GM18858 (cell line): ENCODE results near the gene DHRS13.
"Not testable (repeated sequence)": the region's sequence is repeated elsewhere in the genome, so short reads cannot be mapped to it uniquely, and the experiment has no call there.

Experiments
- ATAC-seq: cut with Tn5 transposase; IDR thresholded peaks from one replicate; pipeline ENCODE4 v1.9.1; 2021; ENCODE audit not compliant: unreplicated experiment

Gene DHRS13

DNA sequence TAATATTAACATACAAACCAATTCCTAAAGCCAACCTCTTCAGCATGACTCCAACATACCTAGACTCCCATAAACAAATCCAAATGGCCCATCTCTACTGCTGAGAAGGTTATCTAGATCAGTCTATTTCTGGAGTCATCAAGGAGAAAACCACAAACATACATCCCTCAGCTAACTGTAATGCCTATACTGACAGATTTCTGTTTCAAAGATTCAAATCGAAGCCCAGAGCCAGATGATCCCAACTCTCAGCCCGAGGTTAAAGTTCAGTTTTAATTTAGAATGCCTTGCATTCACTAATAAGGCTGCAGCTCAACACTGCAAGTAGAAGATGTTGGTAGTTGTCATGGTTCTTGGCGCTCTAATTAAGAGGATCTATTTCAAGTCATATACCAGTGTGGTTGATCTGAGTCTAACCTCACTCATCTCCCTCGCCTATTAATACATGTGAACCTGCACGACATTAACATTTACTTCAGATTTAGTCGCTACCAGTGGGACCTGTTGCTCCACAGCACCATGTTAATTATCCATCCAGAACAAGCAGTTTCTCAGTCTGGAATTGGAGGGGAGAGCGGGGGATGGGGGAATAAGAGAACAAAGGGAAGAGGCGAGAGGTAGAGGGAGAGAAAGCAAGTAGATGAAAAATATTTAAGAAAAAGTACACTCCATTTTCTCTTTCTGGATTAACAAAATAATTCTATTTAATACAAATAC, 33.0 kb upstream of the DHRS13 start:
- ATAC-seq = no peak

DNA sequence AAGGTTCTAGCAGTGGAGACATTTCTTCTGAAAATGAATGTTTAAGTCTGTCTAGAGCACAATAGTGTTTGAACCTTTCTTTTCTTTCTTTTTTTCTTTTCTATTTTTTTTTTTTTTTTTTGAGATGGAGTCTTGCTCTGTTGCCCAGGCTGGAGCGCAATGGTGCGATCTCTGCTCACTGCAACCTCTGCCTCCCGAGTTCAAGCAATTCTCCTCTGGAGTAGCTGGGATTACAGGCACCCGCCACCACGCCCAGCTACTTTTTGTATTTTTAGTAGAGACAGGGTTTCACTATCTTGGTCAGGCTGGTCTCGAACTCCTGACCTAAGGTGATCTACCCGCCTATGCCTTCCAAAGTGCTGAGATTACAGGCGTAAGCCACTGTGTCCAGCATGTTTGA, 31.6 kb upstream of the DHRS13 start:
- ATAC-seq = not testable (repeated sequence)

DNA sequence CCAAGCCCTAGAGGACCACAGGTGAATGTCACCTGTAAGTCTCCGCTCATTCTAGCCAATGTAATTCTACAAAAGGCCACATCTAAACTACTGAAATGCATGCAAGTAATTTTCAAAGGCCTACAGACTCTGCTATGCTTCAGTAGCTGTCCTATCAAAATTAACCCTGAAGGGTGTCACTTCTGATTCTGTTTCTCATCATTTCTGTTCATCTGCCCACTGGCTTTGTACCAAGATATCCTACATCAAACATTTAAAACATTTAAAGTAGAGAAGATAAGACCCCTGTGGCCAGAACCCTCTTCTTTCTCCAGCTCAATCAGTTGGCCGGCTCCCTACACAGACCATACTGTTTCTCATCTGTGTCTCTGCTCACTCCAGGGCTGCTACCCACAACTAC, 26.9 kb upstream of the DHRS13 start:
- ATAC-seq = no peak

DNA sequence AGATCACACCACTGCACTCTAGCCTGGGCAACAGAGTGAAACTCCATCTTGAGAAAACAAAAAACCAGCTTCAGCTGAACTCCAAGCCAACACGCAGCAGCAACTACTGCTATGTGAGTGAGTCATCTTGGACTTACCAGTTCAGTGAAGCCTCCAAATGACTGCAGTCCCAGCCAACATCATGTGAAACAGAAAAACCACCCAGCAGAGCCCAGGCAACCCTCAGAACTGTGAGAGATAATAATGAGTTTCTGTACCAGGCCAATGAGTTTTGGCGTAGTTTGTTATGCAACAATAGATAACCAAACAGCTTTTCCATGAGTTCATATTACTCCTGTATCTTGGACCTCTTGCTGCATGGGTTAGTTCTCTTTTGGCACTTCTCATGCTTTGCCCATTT, 25.2 kb upstream of the DHRS13 start:
- no peak for ATAC-seq

DNA sequence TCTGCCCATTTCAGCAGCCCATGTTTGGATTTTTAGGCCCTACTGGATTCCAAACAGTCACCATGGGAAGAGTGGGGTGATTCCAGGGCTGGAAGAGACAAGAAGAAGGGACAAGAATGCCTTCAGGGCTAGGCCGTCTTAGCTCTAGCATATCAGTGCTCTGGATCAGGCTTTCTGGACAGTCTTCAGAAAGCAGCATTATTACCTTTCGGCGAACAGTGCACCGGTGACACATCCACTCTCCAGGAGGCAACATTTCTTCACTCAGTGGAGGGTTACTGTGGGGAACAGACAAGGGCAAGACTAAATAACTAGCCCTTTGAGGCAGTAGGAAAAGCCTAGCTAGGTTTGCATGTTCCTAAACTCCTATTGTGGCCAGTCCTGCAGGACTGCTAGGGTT, 23.9 kb upstream of the DHRS13 start:
- ATAC-seq = no peak

DNA sequence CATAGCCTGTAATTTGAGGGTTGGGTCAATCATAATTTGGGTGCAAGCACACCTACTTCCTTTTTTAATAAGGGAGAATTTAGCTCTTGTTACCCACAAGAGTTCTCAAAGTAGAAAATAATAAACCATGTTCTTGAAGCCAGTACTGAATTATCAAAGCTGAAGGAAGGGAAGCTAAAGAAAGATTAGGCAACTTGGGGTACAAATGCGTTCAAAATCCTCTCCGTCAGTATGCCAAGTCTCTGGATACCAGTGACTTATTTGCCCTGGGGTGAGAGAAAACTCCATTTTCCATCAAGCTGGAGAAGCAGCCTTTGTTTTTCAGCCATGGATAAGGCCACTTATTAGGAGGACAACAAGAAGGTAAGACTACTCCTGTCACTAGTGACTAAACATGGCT, 23.5 kb upstream of the DHRS13 start:
- no peak for ATAC-seq

DNA sequence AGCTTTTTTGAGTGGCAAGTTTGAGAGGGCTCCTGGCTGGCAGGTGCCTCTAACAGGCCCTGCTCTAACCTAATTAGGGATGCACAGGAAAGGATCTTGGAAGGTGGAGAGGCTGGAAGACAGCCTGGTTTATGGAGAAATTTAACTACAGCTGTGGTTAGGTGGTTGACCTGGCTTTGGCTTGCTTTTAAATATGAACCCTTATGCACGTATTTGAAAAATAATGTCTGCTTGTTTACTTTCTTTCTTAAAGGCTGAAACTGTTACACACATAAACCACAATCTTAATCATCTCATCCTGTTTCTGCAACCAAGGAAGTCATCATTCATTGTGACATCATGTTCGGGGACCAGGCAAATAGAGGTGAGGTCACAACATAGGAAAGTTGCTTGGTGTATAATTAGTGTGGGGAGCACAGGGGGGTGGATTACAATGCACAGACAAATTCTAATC, 23.1 kb upstream of the DHRS13 start:
- no peak for ATAC-seq

DNA sequence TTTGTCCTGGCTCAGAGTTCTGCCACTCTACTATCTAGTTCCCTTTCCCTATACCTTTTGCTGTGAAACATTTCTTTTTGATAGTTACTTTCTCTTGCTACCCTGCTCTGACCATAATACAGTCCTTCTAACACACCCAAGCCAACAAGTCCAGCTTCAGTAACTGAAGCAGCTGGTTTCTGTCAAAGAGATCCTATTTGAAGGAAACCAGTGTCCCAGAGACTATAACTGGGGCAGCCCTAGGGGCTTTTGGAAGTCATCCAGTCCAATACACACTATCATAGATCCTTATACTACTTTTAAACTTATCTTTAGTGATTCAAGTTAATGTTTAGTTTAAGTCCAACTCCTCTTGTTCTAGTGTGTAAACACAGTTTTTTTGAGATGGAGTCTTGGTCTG, 17.3 kb upstream of the DHRS13 start:
- ATAC-seq = no peak

DNA sequence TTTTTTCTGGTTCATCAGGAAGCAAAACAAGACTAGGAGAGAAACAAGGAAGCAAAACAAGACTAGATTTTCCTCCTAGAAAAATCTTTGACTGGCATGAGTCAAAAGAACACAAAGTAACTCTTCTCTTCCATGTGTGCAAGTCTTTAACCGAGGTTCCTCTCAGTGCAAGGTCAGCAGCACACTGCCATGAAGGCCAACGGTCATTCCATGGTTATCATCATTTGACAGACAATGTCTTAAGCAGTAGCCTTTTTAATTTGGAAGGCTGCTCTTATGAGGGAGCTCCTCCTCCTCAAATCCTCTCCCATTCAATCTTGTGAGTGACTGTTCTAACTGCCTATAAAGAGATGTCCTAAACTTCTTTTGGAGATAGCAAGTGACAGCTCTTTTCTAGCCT, 15.4 kb upstream of the DHRS13 start:
- ATAC-seq = no peak

DNA sequence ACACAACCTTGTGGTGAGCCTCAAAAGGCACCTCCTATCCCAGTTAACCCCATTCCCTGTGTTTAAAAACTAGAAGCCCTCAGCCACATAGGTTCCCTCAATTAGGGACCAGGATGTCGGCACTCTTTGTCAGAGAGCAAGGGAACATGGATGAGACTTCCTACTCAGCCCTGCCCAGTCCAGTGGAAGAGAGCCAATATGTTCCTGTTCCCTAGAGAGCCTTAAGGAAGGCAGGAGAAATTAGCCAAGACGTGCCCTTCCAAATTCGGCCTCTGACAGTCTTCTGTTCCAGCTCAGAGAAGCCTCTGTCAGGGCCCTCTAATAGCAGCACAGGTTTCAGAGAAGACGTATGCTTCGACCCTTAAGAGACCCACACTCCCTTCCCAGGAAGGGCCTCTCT, 14.6 kb upstream of the DHRS13 start:
- no peak for ATAC-seq

DNA sequence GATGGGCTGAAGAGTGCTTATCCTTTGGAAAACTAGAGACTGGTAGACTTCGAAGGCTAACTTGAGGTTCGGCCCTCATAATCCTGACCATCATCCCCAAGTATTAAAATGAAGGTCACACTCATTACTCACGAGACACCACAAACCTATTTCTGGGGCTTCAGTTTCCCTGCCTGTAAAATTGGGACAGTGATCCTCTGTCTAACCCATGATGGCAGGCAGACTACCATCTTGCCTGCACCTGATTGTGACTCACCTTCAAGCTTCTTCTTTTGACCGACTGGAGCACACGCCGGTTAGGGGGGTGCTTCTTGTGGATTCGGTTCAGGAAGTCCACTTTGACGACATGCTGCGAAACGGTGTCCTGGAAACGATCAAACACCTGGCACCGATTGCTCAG, 14.2 kb upstream of the DHRS13 start:
- ATAC-seq = no peak

DNA sequence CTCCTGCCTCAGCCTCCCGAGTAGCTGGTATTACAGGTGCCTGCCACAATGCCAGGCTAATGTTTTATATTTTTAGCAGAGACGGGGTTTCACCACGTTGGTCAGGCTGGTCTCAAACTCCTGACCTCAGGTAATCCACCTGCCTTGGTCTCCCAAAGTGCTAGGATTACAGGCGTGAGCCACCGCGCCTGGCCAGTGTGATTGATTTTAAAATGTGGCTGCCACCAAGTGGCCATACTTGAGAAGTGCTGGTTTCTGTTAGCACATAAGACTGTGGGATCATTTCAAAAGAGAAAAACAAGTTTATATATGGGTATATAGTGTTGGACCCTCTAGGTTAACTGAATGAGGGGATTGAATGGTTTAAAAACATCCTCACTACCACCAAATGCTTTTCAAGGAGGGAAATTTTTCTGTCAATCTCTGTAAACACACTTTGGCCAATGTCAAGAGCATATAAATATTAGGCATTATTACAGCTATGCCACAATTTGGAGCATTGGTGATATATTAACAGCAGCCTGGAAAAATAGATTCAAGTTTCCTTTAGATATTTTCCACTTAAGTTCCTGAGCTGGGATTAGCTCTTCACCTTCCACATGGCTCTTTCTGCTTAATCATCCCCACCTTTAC, 13.5 kb upstream of the DHRS13 start:
- no peak for ATAC-seq

DNA sequence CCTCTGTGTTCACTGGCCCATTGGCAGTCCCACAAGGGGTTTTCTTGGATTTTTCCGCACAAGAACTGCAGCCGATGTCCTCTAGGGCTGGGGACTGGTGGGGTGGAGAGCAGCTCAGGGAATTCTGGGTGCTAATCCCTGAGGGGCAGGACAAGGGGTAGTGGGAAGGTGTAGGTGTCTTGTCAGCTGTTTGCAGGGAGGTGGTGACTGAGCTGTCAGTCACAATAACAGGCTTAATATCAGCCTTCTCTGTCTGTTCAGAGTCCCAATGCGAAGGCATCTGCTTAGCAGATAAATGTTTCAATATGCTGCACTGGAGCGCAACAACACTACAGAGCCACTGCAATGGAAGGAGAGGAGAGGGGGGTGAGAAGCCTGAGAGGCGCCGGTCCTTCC, 10.1 kb upstream of the DHRS13 start:
- no peak for ATAC-seq

DNA sequence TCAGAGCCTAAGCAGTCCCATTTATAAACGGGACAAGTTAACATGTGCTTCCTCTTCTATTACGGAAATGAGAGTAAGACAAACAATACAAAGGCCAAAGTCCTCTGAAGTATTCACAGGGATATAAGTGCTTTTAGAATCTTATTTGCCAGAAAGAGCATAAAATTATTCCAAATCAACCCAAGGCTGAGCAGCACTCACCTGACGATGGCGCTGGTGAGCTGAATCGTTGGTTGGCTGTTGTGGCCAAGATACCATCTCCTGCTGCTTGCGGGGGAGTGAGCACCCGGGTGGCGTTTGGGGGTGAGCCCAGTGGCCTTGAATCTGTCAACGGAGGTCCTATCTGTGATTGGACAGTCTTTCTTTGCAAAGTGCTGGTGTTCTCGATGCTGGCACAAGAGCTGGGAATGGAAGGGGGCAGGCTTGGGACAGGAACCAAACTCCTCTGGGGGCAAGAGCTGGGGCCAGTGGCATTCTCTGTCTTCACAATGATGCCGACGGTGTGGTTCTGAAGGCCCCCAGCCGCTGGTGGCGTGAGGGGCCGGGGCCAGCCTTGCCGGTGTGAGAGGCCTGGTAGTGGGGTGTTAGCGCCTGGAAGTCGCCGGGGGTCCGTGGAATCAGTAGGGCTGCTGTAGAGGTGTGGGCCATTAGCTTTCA, 9.5 kb upstream of the DHRS13 start:
- ATAC-seq = no peak

DNA sequence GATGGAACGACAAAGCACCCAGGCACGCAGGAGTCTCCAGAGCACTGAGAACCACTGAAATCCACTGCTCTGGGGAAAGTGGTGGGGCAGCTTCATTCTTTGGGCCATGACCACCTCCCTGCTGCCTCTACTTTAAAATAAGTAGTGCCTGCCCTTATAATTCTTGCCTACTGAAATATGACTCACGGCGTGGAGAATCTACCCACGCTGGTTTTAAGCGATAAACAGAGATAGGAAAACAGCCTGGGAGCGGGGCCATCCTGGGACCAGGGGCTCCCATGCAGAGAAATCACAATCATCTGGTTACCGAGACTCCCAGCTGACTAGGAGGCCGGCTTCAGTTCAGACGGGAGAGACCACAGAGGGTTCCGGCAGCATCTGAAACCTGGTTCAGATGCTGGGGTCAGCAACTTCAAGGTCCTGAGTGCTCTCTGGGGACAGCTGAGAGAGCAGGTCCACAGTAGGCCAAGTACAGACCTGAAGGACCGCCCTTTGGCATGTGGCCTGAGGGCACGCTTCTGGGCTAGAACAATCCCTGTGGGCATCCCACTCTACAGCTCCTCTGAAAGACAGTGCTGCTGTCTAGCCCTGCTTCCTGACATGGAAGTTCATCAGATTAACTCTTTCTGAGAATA, 8.6 kb upstream of the DHRS13 start:
- no peak for ATAC-seq

DNA sequence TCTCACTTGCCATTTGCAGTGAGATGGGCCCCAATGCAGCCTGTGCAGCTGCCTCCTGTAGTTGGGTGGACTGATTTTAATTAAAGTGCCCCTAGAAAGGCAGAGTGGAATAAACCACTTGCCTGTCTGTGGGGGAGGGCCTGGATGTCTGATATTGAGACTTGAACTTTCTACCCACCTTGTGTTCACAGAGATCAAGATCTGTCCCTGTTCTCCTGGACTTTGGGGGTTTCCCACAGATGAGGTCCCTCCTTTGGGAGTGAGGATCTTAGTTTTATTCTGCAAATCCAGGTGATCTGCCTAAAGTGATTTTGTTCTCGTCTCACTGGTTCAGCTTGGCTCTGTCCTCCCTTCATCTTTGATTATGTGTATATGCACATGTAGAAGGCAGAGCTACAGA, 7.7 kb upstream of the DHRS13 start:
- no peak for ATAC-seq

DNA sequence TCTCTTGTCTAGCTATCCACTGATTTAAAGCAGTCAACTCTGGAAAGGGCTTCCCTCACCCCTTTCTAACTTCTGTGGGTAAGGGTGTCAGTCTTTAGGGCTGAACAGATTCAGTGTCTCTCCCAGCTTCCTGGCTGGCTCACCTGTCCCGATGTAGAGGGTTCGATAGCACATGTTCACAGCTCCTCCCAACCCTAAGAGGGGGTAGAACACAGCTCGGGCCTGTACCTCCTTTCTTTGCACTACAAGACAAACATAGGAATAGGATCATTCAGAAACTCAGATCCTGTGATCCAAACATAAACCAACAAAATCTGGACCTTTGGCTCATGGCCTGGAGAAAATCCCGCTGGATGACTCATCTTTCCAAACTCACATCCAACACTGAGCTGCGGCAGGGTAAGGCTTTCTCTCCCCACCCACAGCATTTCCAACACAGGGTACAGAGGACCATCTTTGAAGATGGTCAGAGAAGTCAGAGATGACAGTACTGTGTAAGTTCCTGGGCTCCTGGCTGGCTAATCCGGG, 5.8 kb upstream of the DHRS13 start:
- no peak for ATAC-seq

DNA sequence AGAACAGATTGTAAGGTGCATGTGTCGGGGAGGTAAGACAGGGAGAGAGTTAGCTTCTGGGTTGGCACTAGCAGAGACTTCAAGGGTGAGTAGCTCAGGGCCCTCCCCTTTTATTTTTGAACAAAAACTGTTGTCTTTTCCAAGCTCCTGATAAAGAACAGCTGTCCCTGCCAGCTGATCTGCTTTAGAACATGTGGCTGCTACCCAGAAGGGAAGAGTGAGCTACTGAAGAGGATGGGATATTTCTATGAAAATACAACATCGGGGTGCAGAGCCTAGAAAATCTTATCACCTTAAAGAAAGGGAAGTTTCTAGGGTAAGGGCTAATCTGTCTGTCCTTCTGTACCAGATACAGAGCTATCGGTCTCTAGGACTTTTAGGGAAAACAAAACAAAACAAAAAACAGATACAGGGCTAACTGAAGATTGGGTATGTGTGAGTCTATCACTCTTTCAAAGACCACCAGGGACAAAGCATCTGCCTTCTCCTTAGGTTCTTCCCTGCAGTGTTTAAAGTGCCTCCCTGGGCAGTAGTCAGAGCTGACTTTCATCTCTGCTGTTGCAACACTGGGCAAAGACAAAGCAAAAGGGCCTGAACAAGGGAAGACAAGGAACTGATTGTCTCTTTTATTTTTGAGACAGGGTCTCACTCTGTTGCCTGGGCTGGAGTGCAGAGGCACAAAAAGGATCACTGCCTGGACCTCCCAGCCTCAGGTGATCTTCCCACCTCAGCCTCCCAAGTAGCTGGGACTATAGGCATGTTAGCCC, 5.0 kb upstream of the DHRS13 start:
- ATAC-seq = no peak

DNA sequence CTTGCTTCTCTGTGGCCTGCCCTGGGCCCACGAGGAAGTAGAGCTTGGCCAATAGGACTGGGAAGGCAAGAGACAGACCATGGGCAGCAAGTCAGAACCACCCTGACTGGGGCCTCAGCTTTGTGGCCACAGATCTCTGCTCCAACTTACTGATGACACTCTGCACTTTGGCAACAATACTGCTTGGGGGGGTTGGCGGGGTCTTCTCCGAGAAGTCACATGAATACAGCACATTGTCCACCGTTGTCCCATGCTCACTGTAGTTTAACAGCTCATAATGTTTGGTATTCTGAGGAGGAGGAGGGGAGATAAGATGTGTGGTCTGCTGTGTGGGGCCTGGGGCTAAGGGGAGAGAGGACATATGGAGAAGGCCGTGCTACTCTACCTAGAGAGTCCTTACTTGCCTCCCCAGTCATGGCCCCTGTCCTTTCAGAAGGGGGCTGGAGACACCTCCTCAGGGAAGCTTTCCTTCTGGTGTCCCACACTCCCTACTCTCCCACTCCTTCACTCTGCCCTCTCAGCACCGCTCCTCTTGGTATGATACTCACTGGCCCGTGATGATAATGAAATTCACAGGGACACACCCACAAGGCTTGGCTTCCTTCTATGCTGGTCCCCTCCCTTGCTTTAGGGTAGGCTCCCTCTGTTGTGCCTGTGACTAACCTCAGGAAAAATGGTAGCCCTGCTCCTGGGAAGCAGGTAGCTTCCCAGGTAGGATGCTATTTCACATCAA, 4.0 kb upstream of the DHRS13 start:
- ATAC-seq = no peak

DNA sequence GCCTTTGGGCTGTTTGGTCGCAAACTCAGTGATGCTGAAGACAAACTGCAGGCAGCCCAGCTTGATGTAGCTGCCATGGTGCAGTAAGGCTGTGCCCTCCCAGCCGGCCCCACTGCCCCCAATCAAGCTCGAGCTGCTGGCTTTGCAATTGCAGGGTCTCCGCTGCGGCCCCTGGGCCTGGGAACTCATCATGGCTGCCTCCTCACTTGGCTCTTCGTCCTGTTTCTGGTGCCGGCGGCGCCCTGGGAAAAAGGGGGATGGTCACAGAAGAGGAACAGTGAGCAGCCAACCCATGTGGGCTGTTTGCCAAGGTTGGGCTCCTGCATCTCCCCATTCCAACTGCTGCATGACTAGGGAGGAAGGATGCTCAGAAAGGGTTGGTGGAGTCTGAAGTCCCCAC, 3.4 kb upstream of the DHRS13 start:
- ATAC-seq = no peak
